ENCODE measurements around the gene LAS1L.

Gene LAS1L

DNA sequence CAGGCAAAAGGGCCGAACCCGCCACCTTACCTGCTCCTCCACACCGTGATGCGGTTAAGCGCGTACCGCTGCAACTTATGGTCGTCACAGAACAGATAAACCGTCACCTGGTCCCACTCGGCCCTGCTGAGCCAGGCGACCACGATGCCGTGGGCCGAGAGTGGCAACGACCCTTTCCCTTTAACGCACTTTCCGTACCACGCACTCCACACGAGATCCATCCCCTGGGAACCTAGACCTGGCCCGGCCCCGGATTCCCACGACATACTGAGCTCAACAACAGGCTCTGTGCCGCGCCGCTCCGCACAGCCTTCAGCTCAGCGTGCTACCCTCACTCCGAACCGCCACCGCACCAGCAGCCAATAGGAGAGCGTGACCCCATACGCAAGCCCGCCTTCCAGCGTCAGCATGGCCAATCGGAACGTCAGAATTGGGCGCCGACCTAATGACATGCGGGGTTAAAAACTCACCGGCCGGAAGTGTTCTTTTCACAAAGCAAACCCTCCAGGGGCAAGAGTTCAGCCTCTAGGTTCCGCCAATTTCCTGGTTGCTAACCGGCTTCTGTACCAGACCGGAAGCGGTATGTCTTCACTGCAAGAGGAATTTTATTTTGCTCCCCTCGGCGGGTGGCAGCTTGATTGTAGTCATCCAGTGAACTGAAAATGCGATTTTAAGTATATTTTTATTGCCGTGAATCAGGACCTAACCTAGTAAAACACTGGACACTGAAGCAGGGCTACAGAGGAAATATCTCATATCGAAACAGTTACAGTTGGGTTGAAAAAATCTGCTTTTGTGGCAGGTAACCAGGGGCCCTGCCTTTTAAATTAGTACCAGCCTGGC, at the start of gene LAS1L:
LAS1L (minus strand) TSS at position 338 of the 843 bp plus-strand sequence; CDS start at position 266, 72 bp downstream.
- no peak for TF ChIP-seq CTCF (IDR thresholded peaks at IDR 0.05; ENCODE audit: unreplicated experiment in 3 of 3)
- Mint-ChIP-seq H3K4me3 (peak within 1 kb of the TSS; percentile 99 to 100 (median 99)), H3K4me1 (peaks cover 13% of the 10 kb centered on the region), H3K9me3 (peaks cover 4% of the 10 kb centered on the region), H3K27me3 (ENCODE audit: low read depth) (no peaks in the 10 kb centered on the region), H3K27ac (peak within 1 kb of the TSS; percentile 77 to 92 (median 91)), H3K36me3 (ENCODE audit: low read depth) (peaks cover 12% of the 10 kb centered on the region)

DNA sequence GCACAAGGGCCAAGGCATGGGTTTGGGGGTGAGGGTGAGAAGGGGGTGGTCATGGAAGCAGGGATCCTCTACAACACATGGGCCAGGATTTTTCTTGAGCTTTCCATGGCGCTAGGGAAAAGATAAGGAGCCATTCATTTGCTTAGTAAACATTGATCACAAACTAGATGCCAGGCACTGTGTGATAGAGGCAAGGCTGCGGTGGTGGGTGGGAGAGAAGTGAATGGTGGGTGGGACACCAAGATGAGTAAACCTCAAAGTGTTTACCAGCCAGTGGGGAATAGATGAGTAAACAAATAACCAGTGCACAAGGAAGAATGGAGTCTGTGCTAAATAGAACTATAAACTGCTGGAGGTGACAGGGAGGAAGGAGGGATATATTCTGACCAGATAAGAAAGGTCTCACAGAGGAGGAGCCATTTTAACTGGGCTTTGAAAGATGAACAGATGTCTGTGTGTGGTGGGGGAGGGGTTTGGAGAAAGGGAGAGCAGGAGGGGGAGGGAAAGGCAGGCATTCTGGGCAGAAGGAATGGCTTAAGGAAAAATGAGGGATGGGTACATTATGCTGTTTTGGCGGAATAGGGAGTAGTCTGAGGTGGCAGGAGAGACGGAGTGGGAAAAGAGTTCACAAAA, 48.0 kb upstream of the LAS1L start:
- peaks cover 6% of the 10 kb centered on the region for H3K9me3 Mint-ChIP-seq
- no peak overlapping the region for H3K4me3 Mint-ChIP-seq
- H3K27me3 Mint-ChIP-seq (ENCODE audit: low read depth): peaks cover 3% of the 10 kb centered on the region
- peak overlapping the region in 2 of 3 experiments; percentile 93 to 97 for H3K27ac Mint-ChIP-seq
- H3K36me3 Mint-ChIP-seq (ENCODE audit: low read depth): no peaks in the 10 kb centered on the region
- peaks cover 33% of the 10 kb centered on the region for H3K4me1 Mint-ChIP-seq
- no peak for TF ChIP-seq CTCF (IDR thresholded peaks at IDR 0.05; ENCODE audit: unreplicated experiment in 3 of 3)

GRCh38 chrX:65581661-65582339, 47.2 kb upstream of the LAS1L start:
- TF ChIP-seq CTCF (IDR thresholded peaks at IDR 0.05; ENCODE audit: unreplicated experiment in 3 of 3): peak; percentile 54 to 68 (median 65)
- peaks cover 3% of the 10 kb centered on the region for H3K27me3 Mint-ChIP-seq (ENCODE audit: low read depth)
- no peak overlapping the region for H3K4me3 Mint-ChIP-seq
- H3K27ac Mint-ChIP-seq: peak overlapping the region; percentile 80 to 97 (median 93)
- peaks cover 25% of the 10 kb centered on the region for H3K4me1 Mint-ChIP-seq
- H3K9me3 Mint-ChIP-seq: peaks cover 4% of the 10 kb centered on the region
- H3K36me3 Mint-ChIP-seq (ENCODE audit: low read depth): no peaks in the 10 kb centered on the region

DNA sequence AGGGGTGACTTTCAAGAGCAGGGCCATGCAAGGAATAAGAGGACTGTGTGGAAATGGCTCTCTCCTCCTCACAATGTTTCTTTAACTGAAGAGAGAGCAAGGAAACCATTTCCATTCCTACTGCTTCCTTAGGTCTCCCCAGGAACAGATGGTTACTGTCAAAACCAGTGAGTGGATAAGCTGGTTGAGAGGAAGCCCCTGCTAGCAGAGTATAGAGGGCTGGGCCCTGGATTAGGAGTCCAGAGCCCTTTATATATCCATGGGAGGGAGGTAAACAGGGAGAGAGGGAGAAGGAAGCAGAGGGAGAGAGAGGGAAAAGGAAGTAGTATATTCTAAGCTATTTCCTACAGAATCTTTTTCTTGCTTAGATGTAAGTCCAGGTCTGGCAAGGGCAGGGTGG, 43.8 kb upstream of the LAS1L start:
- H3K4me3 Mint-ChIP-seq: no peak overlapping the region
- H3K27ac Mint-ChIP-seq: peak overlapping the region; percentile 80 to 90 (median 85)

GRCh38 chrX:65576160-65576559, 41.6 kb upstream of the LAS1L start:
- H3K36me3 Mint-ChIP-seq (ENCODE audit: low read depth): no peaks in the 10 kb centered on the region
- H3K9me3 Mint-ChIP-seq: no peaks in the 10 kb centered on the region
- no peak overlapping the region for H3K27ac Mint-ChIP-seq
- H3K4me1 Mint-ChIP-seq: peaks cover 6% of the 10 kb centered on the region
- no peak for TF ChIP-seq CTCF (IDR thresholded peaks at IDR 0.05; ENCODE audit: unreplicated experiment in 3 of 3)
- H3K4me3 Mint-ChIP-seq: no peak overlapping the region
- H3K27me3 Mint-ChIP-seq (ENCODE audit: low read depth): no peaks in the 10 kb centered on the region

More for the DNA sequence above, 43.8 kb upstream of the LAS1L start:
- peaks cover 22% of the 10 kb centered on the region for H3K4me1 Mint-ChIP-seq
- H3K9me3 Mint-ChIP-seq: no peaks in the 10 kb centered on the region
- peaks cover 3% of the 10 kb centered on the region for H3K27me3 Mint-ChIP-seq (ENCODE audit: low read depth)
- no peaks in the 10 kb centered on the region for H3K36me3 Mint-ChIP-seq (ENCODE audit: low read depth)
- no peak for TF ChIP-seq CTCF (IDR thresholded peaks at IDR 0.05; ENCODE audit: unreplicated experiment in 3 of 3)
